KMS-11 (cell line): ENCODE results near the gene DMBT1.

Source experiments
- H2AFZ ChIP-seq: fragments of 200-600 bp; sonication (generic); 2 replicates; pipeline ENCODE4 v1.6.1; 2016; ENCODE audit warnings: antibody characterized with exemption, mixed run types, low read depth
- H3K27ac ChIP-seq: fragments of 200-600 bp; sonication (generic); 2 replicates; pipeline ENCODE4 v1.6.1; 2016; ENCODE audit warnings: mild to moderate bottlenecking, mixed run types
- H3K27me3 ChIP-seq: fragments of 200-600 bp; sonication (generic); 2 replicates; pipeline ENCODE4 v1.6.1; 2017; ENCODE audit warnings: mild to moderate bottlenecking, low read depth, mixed run types, moderate library complexity; ENCODE audit not compliant: insufficient read depth
- H3K36me3 ChIP-seq: fragments of 200-600 bp; sonication (generic); 2 replicates; pipeline ENCODE4 v1.6.1; 2017; ENCODE audit warnings: mild to moderate bottlenecking, mixed run types; ENCODE audit not compliant: insufficient read depth
- H3K4me1 ChIP-seq: fragments of 200-600 bp; sonication (generic); 2 replicates; pipeline ENCODE4 v1.6.1; 2016; ENCODE audit warnings: mild to moderate bottlenecking, low read depth, mixed run types; ENCODE audit not compliant: poor library complexity, severe bottlenecking
- H3K4me2 ChIP-seq: fragments of 200-600 bp; sonication (generic); 2 replicates; pipeline ENCODE4 v1.7.0; 2016; ENCODE audit warnings: mild to moderate bottlenecking, mixed run types
- H3K4me3 ChIP-seq: fragments of 200-600 bp; sonication (generic); IDR thresholded peaks from 2 replicates; pipeline ENCODE4 v1.6.1; 2017; ENCODE audit warnings: low read depth, low read length, mixed read lengths; ENCODE audit not compliant: insufficient read depth
- H3K79me2 ChIP-seq: fragments of 200-600 bp; sonication (generic); 2 replicates; pipeline ENCODE4 v1.6.1; 2016; ENCODE audit warnings: low read depth, mixed run types; ENCODE audit not compliant: insufficient read depth
- H3K9ac ChIP-seq: fragments of 200-600 bp; sonication (generic); 2 replicates; pipeline ENCODE4 v1.6.1; 2016; ENCODE audit warnings: mild to moderate bottlenecking, mixed run types
- H4K20me1 ChIP-seq: fragments of 200-600 bp; sonication (generic); 2 replicates; pipeline ENCODE4 v1.6.1; 2016; ENCODE audit warnings: mild to moderate bottlenecking, mixed run types; ENCODE audit not compliant: insufficient read depth
- CTCF ChIP-seq: fragments of 200-600 bp; sonication (generic); conservative IDR thresholded peaks from 2 replicates; pipeline ENCODE4 v1.6.1; 2017; ENCODE audit warnings: low read depth, mild to moderate bottlenecking, antibody characterized with exemption, low read length, moderate library complexity, mixed read lengths

Gene DMBT1

DNA sequence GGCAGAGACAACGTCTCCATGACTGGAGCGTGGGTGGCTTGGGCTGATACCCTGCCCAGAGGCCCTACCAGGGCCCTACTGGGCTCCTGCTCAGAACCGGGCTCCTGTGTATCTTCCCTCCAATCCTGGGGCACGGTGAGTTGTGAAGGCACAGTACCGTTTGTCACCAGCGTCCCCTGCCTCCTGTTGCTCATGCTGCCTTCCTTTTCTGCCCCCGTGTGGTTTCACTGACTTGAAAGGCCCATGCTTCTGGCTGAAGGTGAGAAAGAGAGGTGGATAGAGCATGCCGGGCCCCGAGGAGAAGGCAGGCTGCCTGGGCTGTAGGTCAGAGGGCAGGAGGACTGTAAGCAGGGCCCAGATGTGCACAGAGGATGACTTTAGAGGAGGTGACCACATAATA is 9.1 kb upstream of the DMBT1 start:
- no peak overlapping the region for H3K4me2 ChIP-seq
- H2AFZ ChIP-seq: no peak overlapping the region
- H3K27me3 ChIP-seq: no peaks in the 10 kb centered on the region
- H3K79me2 ChIP-seq: no peaks in the 10 kb centered on the region
- H3K4me1 ChIP-seq: no peaks in the 10 kb centered on the region
- H3K9ac ChIP-seq: no peak overlapping the region
- no peaks in the 10 kb centered on the region for H3K36me3 ChIP-seq
- no peak overlapping the region for H3K4me3 ChIP-seq
- TF ChIP-seq CTCF: no peak
- no peak overlapping the region for H3K27ac ChIP-seq
- no peaks in the 10 kb centered on the region for H4K20me1 ChIP-seq

- Histone ChIP-seq H3K79me2 (no peaks in the 10 kb centered on the region), H3K27me3 (no peaks in the 10 kb centered on the region), H2AFZ (no peak overlapping the region), H3K4me2 (no peak overlapping the region), H4K20me1 (no peaks in the 10 kb centered on the region), H3K9ac (no peak overlapping the region), H3K4me3 (no peak overlapping the region), H3K36me3 (no peaks in the 10 kb centered on the region), H3K4me1 (no peaks in the 10 kb centered on the region), H3K27ac (no peak overlapping the region)
- TF ChIP-seq CTCF: no peak
These were observed 7.2 kb upstream of the DMBT1 start for GRCh38 chr10:122553341-122553740.

GRCh38 chr10:122554131-122555036 is 6.2 kb upstream of the DMBT1 start:
- H3K27ac ChIP-seq: no peak overlapping the region
- H3K9ac ChIP-seq: no peak overlapping the region
- H3K4me2 ChIP-seq: no peak overlapping the region
- H3K4me3 ChIP-seq: no peak overlapping the region
- no peaks in the 10 kb centered on the region for H3K36me3 ChIP-seq
- H4K20me1 ChIP-seq: no peaks in the 10 kb centered on the region
- no peaks in the 10 kb centered on the region for H3K4me1 ChIP-seq
- TF ChIP-seq CTCF: no peak
- no peak overlapping the region for H2AFZ ChIP-seq
- no peaks in the 10 kb centered on the region for H3K27me3 ChIP-seq
- no peaks in the 10 kb centered on the region for H3K79me2 ChIP-seq

- Histone ChIP-seq H3K4me3 (no peak overlapping the region), H3K27me3 (no peaks in the 10 kb centered on the region), H2AFZ (no peak overlapping the region), H3K9ac (no peak overlapping the region), H3K27ac (no peak overlapping the region), H3K4me2 (no peak overlapping the region), H3K36me3 (no peaks in the 10 kb centered on the region), H4K20me1 (no peaks in the 10 kb centered on the region), H3K4me1 (no peaks in the 10 kb centered on the region), H3K79me2 (no peaks in the 10 kb centered on the region)
- no peak for TF ChIP-seq CTCF
These were observed 5.1 kb upstream of the DMBT1 start for GRCh38 chr10:122555442-122555841.
